Measurements from ENCODE around the gene FGF18.

FGF18 gene

DNA sequence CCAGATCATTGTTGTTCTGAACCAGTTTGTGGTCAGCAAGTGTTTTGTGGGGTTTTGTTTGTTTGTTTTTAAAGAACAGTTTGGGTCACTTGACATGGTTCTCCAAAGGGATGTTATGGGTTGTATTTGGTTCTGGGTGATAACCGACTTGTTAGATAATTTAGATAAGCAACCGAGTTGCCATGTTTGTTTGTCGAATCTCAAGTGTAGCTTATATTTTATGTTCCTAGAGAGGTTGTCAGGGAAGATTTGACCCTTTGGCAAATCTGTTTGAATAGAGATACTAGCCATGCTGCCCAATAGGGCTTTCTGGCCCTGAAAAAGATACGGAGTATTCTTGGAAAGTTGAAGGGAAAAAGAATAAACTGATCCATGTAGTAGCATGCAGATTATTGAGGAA lies 12.2 kb upstream of the FGF18 start:
- Histone ChIP-seq H3K4ac (ENCODE audit: low read length) (no peak overlapping the region), H3K36me3 (replicated peaks in 1 of 2; ENCODE audit: control insufficient read depth in 2 of 2, insufficient read depth in 2 of 2, low read length in 2 of 2) (peaks cover 24 to 75% of the 10 kb centered on the region in 2 donors), H4K91ac (ENCODE audit: low read depth, low read length, poor library complexity) (no peak overlapping the region), H3K27ac (replicated peaks; ENCODE audit: low read length) (no peak overlapping the region), H3K9ac (ENCODE audit: low read depth, low read length, poor library complexity) (no peak overlapping the region), H3K23ac (ENCODE audit: low read depth, low read length, poor library complexity) (no peak overlapping the region), H4K8ac (ENCODE audit: low read depth, low read length) (no peak overlapping the region), H3K4me3 (ENCODE audit: low read length in 2 of 2) (no peak overlapping the region), H3K9me3 (replicated peaks in 1 of 2; ENCODE audit: control insufficient read depth in 2 of 2, insufficient read depth in 1 of 2, low read depth in 1 of 2, low read length in 2 of 2) (no peaks in the 10 kb centered on the region), H3K27me3 (ENCODE audit: control insufficient read depth in 3 of 3, insufficient read depth in 3 of 3, low read depth in 1 of 3, low read length in 3 of 3) (no peaks in the 10 kb centered on the region), H3K14ac (ENCODE audit: low read length) (no peak overlapping the region), H3K4me2 (ENCODE audit: insufficient read depth, low read length, poor library complexity, severe bottlenecking) (no peak overlapping the region), H2AFZ (ENCODE audit: low read length) (no peak overlapping the region), H2BK5ac (ENCODE audit: low read length) (no peak overlapping the region), H3K18ac (ENCODE audit: low read length) (no peak overlapping the region), H3K4me1 (ENCODE audit: control insufficient read depth in 2 of 2, insufficient read depth in 1 of 2, low read depth in 1 of 2, low read length in 2 of 2) (no peaks in the 10 kb centered on the region), H2BK120ac (ENCODE audit: low read depth, low read length) (no peak overlapping the region), H2BK12ac (ENCODE audit: low read length) (no peak overlapping the region), H3K79me1 (ENCODE audit: low read depth, low read length) (peaks cover 5% of the 10 kb centered on the region), H2BK15ac (ENCODE audit: low read length) (no peak overlapping the region), H2AK5ac (ENCODE audit: low read depth, low read length) (no peak overlapping the region)
- no peak for DNase-seq (ENCODE audit: low spot score)
- no CpG with 5 or more reads among the region's 4 CpGs for WGBS, 2 donors (ENCODE audit: extremely low coverage in 2 of 2, insufficient read length in 2 of 2, insufficient replicate concordance in 1 of 2)

DNA sequence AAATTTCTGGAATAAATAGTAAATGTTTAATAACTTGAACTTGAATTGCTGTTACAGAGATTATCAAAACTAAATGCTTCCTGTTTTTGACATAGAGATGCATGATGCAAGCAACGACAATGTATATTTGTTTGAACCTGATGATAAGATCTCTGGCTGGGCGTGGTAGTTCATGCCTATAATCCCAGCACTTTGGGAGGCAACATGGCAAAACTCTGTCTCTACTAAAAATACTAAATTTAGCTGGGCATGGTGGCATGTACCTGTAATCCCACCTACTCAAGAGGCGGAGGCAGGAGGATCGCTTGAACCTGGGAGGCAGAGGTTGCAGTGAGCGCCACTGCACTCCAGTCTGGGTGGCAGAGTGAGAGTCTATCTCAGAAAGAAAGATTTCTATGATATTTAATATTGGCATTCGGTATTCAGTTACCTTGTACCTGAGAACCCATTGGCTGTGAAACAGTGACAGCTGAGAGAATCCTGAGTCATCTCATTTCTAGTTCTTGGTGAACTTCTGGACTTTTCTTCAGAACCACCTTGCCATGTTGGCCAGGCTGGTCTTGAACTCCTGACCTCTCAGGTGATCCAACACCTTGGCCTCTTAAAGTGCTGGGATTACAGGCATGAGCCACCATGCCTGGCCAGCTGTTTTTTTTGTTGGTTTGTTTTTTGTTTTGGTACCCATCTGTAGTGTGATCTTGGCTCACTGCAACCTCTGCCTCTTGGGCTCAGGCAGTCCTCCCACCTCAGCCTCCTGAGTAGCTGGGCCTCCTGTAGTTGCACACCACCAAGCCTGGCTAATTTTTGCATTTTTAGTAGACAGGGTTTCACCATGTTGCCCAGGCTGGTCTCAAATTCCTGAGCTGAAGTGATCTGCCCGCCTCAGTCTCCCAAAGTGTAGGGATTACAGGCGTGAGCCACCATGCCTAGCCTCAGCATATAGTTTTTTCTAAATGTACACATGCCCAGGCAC lies 10.0 kb upstream of the FGF18 start:
- Histone ChIP-seq H3K9me3 (replicated peaks in 1 of 2; ENCODE audit: control insufficient read depth in 2 of 2, insufficient read depth in 1 of 2, low read depth in 1 of 2, low read length in 2 of 2) (no peaks in the 10 kb centered on the region), H2AK5ac (ENCODE audit: low read depth, low read length) (no peak overlapping the region), H3K27me3 (ENCODE audit: control insufficient read depth in 3 of 3, insufficient read depth in 3 of 3, low read depth in 1 of 3, low read length in 3 of 3) (no peaks in the 10 kb centered on the region), H3K79me1 (ENCODE audit: low read depth, low read length) (peaks cover 5% of the 10 kb centered on the region), H2BK5ac (ENCODE audit: low read length) (no peak overlapping the region), H3K18ac (ENCODE audit: low read length) (no peak overlapping the region), H3K9ac (ENCODE audit: low read depth, low read length, poor library complexity) (no peak overlapping the region), H4K8ac (ENCODE audit: low read depth, low read length) (no peak overlapping the region), H3K4me2 (ENCODE audit: insufficient read depth, low read length, poor library complexity, severe bottlenecking) (no peak overlapping the region), H3K36me3 (replicated peaks in 1 of 2; ENCODE audit: control insufficient read depth in 2 of 2, insufficient read depth in 2 of 2, low read length in 2 of 2) (peaks cover 25 to 97% of the 10 kb centered on the region in 2 donors), H3K4me1 (ENCODE audit: control insufficient read depth in 2 of 2, insufficient read depth in 1 of 2, low read depth in 1 of 2, low read length in 2 of 2) (no peaks in the 10 kb centered on the region), H2BK15ac (ENCODE audit: low read length) (no peak overlapping the region), H2BK12ac (ENCODE audit: low read length) (no peak overlapping the region), H3K23ac (ENCODE audit: low read depth, low read length, poor library complexity) (no peak overlapping the region), H3K14ac (ENCODE audit: low read length) (no peak overlapping the region), H3K4ac (ENCODE audit: low read length) (no peak overlapping the region), H4K91ac (ENCODE audit: low read depth, low read length, poor library complexity) (no peak overlapping the region), H2AFZ (ENCODE audit: low read length) (no peak overlapping the region), H2BK120ac (ENCODE audit: low read depth, low read length) (no peak overlapping the region), H3K27ac (replicated peaks; ENCODE audit: low read length) (no peak overlapping the region), H3K4me3 (ENCODE audit: low read length in 2 of 2) (no peak overlapping the region)
- DNase-seq (ENCODE audit: low spot score): no peak
- no CpG with 5 or more reads among the region's 8 CpGs for WGBS, 2 donors (ENCODE audit: extremely low coverage in 2 of 2, insufficient read length in 2 of 2, insufficient replicate concordance in 1 of 2)

DNA sequence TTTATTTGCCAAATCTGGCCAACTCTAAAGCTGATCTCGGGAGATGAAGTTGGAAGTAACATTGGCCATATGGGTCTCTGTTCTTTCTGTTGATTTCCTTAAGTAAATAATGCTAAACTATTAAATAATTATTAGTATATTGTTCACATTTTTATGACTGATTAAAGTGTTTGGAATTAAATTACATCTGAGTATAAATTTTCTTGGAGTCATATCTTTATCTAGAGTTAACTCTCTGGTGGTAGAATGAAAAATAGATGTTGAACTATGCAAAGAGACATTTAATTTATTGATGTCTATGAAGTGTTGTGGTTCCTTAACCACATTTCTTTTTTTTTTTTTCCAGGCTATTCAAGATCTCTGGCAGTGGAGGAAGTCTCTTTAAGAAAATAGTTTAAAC lies 9.3 kb upstream of the FGF18 start:
- Histone ChIP-seq H4K91ac (ENCODE audit: low read depth, low read length, poor library complexity) (no peak overlapping the region), H3K23ac (ENCODE audit: low read depth, low read length, poor library complexity) (no peak overlapping the region), H3K14ac (ENCODE audit: low read length) (no peak overlapping the region), H3K18ac (ENCODE audit: low read length) (no peak overlapping the region), H3K27me3 (ENCODE audit: control insufficient read depth in 3 of 3, insufficient read depth in 3 of 3, low read depth in 1 of 3, low read length in 3 of 3) (no peaks in the 10 kb centered on the region), H2AK5ac (ENCODE audit: low read depth, low read length) (no peak overlapping the region), H2AFZ (ENCODE audit: low read length) (no peak overlapping the region), H3K4me2 (ENCODE audit: insufficient read depth, low read length, poor library complexity, severe bottlenecking) (no peak overlapping the region), H3K4me3 (ENCODE audit: low read length in 2 of 2) (no peak overlapping the region), H3K4ac (ENCODE audit: low read length) (no peak overlapping the region), H3K79me1 (ENCODE audit: low read depth, low read length) (peaks cover 5% of the 10 kb centered on the region), H3K9ac (ENCODE audit: low read depth, low read length, poor library complexity) (no peak overlapping the region), H3K27ac (replicated peaks; ENCODE audit: low read length) (no peak overlapping the region), H3K36me3 (replicated peaks in 1 of 2; ENCODE audit: control insufficient read depth in 2 of 2, insufficient read depth in 2 of 2, low read length in 2 of 2) (peaks cover 23 to 93% of the 10 kb centered on the region in 2 donors), H2BK12ac (ENCODE audit: low read length) (no peak overlapping the region), H3K4me1 (ENCODE audit: control insufficient read depth in 2 of 2, insufficient read depth in 1 of 2, low read depth in 1 of 2, low read length in 2 of 2) (no peaks in the 10 kb centered on the region), H4K8ac (ENCODE audit: low read depth, low read length) (no peak overlapping the region), H2BK120ac (ENCODE audit: low read depth, low read length) (no peak overlapping the region), H2BK15ac (ENCODE audit: low read length) (no peak overlapping the region), H2BK5ac (ENCODE audit: low read length) (no peak overlapping the region), H3K9me3 (replicated peaks in 1 of 2; ENCODE audit: control insufficient read depth in 2 of 2, insufficient read depth in 1 of 2, low read depth in 1 of 2, low read length in 2 of 2) (no peaks in the 10 kb centered on the region)
- no CpG with 5 or more reads among the region's 1 CpG for WGBS, 2 donors (ENCODE audit: extremely low coverage in 2 of 2, insufficient read length in 2 of 2, insufficient replicate concordance in 1 of 2)
- no peak for DNase-seq (ENCODE audit: low spot score)

DNA sequence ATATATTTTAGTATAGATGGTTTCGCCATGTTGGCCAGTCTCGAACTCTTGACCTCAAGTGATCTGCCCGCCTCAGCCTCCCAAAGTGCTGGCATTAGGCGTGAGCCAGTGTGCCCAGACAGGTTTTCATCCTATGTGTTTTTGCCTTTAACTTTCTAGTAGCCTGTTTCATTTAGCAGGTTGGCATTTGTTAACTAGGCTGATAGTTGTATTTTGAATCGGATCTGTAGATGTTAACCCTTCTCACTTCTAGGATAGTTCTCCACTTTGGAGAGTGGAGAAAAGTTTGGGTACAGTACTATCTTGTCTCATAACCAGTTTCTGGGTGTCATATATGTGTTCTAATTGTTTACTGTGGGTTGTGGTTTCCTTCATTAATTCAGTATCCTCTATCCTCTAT lies 7.3 kb upstream of the FGF18 start:
- H3K4ac ChIP-seq (ENCODE audit: low read length): no peak overlapping the region
- H3K4me3 ChIP-seq (ENCODE audit: low read length in 2 of 2): no peak overlapping the region
- H3K79me1 ChIP-seq (ENCODE audit: low read depth, low read length): peaks cover 5% of the 10 kb centered on the region
- H3K9ac ChIP-seq (ENCODE audit: low read depth, low read length, poor library complexity): no peak overlapping the region
- no peak overlapping the region for H3K27ac ChIP-seq (replicated peaks; ENCODE audit: low read length)
- no peak overlapping the region for H2AK5ac ChIP-seq (ENCODE audit: low read depth, low read length)
- H2AFZ ChIP-seq (ENCODE audit: low read length): no peak overlapping the region
- no peak overlapping the region for H3K14ac ChIP-seq (ENCODE audit: low read length)
- peaks cover 19 to 73% of the 10 kb centered on the region in 2 donors for H3K36me3 ChIP-seq (replicated peaks in 1 of 2; ENCODE audit: control insufficient read depth in 2 of 2, insufficient read depth in 2 of 2, low read length in 2 of 2)
- no peaks in the 10 kb centered on the region for H3K9me3 ChIP-seq (replicated peaks in 1 of 2; ENCODE audit: control insufficient read depth in 2 of 2, insufficient read depth in 1 of 2, low read depth in 1 of 2, low read length in 2 of 2)
- no peak for DNase-seq (ENCODE audit: low spot score)
- no peak overlapping the region for H2BK120ac ChIP-seq (ENCODE audit: low read depth, low read length)
- no peak overlapping the region for H4K8ac ChIP-seq (ENCODE audit: low read depth, low read length)
- H2BK15ac ChIP-seq (ENCODE audit: low read length): no peak overlapping the region
- no CpG with 5 or more reads among the region's 5 CpGs for WGBS, 2 donors (ENCODE audit: extremely low coverage in 2 of 2, insufficient read length in 2 of 2, insufficient replicate concordance in 1 of 2)
- no peak overlapping the region for H4K91ac ChIP-seq (ENCODE audit: low read depth, low read length, poor library complexity)
- H2BK5ac ChIP-seq (ENCODE audit: low read length): no peak overlapping the region
- no peak overlapping the region for H3K18ac ChIP-seq (ENCODE audit: low read length)
- H3K23ac ChIP-seq (ENCODE audit: low read depth, low read length, poor library complexity): no peak overlapping the region
- no peaks in the 10 kb centered on the region for H3K4me1 ChIP-seq (ENCODE audit: control insufficient read depth in 2 of 2, insufficient read depth in 1 of 2, low read depth in 1 of 2, low read length in 2 of 2)
- H2BK12ac ChIP-seq (ENCODE audit: low read length): no peak overlapping the region
- H3K4me2 ChIP-seq (ENCODE audit: insufficient read depth, low read length, poor library complexity, severe bottlenecking): no peak overlapping the region
- no peaks in the 10 kb centered on the region for H3K27me3 ChIP-seq (ENCODE audit: control insufficient read depth in 3 of 3, insufficient read depth in 3 of 3, low read depth in 1 of 3, low read length in 3 of 3)
